Esophagus squamous epithelium (tissue), 4 donors: Measurements from ENCODE around the gene LRRC3C.

Source experiments
- CTCF ChIP-seq, 6 experiments: fragments of 450-650 bp in 4 of 6; fragments of 200-600 bp in 2 of 6; sonication (generic) in 2 of 6; IDR thresholded peaks; one replicate each; pipeline ENCODE4 v1.5.1; 2016 to 2019; ENCODE audit warnings: antibody characterized with exemption in 6 of 6, mild to moderate bottlenecking in 4 of 6, moderate library complexity in 4 of 6
- POLR2A ChIP-seq, 4 donors: fragments of 450-650 bp; IDR thresholded peaks; one replicate each; pipeline ENCODE4 v1.6.1; 2017; ENCODE audit warnings: antibody characterized with exemption in 4 of 4, mild to moderate bottlenecking in 4 of 4, moderate library complexity in 3 of 4

- TF ChIP-seq CTCF (IDR thresholded peaks at IDR 0.05) (no peak), POLR2A (IDR thresholded peaks at IDR 0.05) (no peak)
Measured at GRCh38 chr17:39916918-39917317, 10.6 kb upstream of the LRRC3C start.
